Activated T-cell treated with anti-CD3 and anti-CD28 coated beads, Interleukin-2, amount 50 U/mL, for 24 hours (primary cell): ENCODE data around the gene PPP2R3A.

Source experiments
- DNase-seq: peaks from one replicate; pipeline ENCODE4 v3.0.0-alpha.2; 2020
- H3K27ac Mint-ChIP-seq: 2 replicates; pipeline ENCODE4 v1.8.0; 2020; ENCODE audit warnings: mild to moderate bottlenecking, mixed read lengths
- H3K27me3 Mint-ChIP-seq: 2 replicates; pipeline ENCODE4 v1.8.0; 2020; ENCODE audit warnings: mixed read lengths
- H3K36me3 Mint-ChIP-seq: 2 replicates; pipeline ENCODE4 v1.8.0; 2020; ENCODE audit warnings: low read depth, mixed read lengths
- H3K4me1 Mint-ChIP-seq: 2 replicates; pipeline ENCODE4 v1.8.0; 2020; ENCODE audit warnings: low read depth, mixed read lengths
- H3K4me3 Mint-ChIP-seq: 2 replicates; pipeline ENCODE4 v1.8.0; 2020; ENCODE audit warnings: mild to moderate bottlenecking, moderate library complexity, mixed read lengths
- H3K9me3 Mint-ChIP-seq: 2 replicates; pipeline ENCODE4 v1.8.0; 2020; ENCODE audit warnings: mixed read lengths

Gene PPP2R3A

DNA sequence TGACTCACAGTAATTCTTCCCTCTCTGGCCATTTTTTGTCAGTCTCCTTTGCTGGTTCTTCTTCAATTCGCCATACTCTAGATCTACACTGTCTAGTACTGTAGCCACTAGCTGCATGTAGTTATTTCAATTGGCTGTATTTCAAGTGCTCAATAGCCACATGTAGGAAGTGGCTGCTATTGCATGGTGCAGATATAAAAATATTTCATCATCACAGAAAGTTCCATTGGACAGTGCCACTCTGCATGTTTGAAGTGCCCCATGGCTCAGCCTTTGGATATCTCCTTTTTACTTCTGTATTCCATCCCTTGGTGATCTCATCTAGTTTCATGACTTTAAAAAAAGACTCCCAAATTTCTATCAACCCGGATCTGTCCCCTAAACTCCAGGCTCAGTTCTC is 22.1 kb downstream of the PPP2R3A start:
- H3K4me1 Mint-ChIP-seq = peaks cover 12% of the 10 kb centered on the region

DNA sequence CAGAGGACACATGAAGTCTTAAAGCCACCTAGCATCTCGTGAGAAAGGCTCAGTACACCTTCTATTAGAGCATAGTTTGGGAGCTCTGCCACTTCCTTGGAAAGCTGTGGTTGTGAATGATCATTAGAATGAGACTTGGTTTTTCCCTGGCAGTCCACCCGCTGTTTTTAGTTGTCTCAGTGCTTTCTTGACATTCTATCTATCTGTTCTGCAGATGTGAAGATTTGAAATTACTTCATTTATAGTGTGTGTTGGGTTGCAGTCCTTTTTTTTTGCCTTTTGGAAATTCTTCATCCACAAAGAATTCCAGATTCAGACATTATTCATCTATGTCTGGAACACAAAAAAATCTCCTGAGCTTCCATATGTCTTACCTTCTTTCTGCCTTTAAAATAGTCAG is 23.7 kb downstream of the PPP2R3A start:
- H3K4me1 Mint-ChIP-seq = peaks cover 13% of the 10 kb centered on the region
- no peak for DNase-seq
- H3K9me3 Mint-ChIP-seq = no peaks in the 10 kb centered on the region
- no peaks in the 10 kb centered on the region for H3K36me3 Mint-ChIP-seq
- no peak overlapping the region for H3K27ac Mint-ChIP-seq
- H3K4me3 Mint-ChIP-seq = no peak overlapping the region
- H3K27me3 Mint-ChIP-seq = peaks cover 5% of the 10 kb centered on the region

More for the DNA sequence above, 22.1 kb downstream of the PPP2R3A start:
- Mint-ChIP-seq H3K36me3 (no peaks in the 10 kb centered on the region), H3K9me3 (no peaks in the 10 kb centered on the region), H3K27me3 (peaks cover 8% of the 10 kb centered on the region), H3K27ac (no peak overlapping the region), H3K4me3 (no peak overlapping the region)
- DNase-seq = no peak

DNA sequence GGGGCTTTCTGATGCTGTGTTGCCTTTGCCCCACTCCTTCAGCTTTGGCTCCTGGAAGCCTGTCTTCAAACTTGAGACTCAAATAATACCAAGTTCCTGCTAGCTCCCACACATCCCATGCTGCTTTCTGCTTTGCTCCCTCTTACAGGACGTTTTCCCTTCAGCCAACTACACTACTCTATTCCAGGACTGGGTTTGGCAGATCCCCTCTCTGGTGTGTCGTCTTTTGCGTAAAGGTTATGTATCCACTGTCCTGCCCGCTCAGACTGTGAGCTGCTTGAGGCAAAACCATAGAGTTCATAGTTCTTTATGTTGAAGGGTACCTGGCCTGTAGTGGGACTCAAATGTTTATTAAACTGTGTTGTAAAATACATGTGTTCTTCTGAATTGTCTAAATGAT is 25.4 kb downstream of the PPP2R3A start:
- H3K9me3 Mint-ChIP-seq = no peaks in the 10 kb centered on the region
- H3K4me3 Mint-ChIP-seq = no peak overlapping the region
- no peaks in the 10 kb centered on the region for H3K36me3 Mint-ChIP-seq
- no peak overlapping the region for H3K27ac Mint-ChIP-seq
- peaks cover 5% of the 10 kb centered on the region for H3K27me3 Mint-ChIP-seq
- DNase-seq = no peak
- H3K4me1 Mint-ChIP-seq = peaks cover 13% of the 10 kb centered on the region

DNA sequence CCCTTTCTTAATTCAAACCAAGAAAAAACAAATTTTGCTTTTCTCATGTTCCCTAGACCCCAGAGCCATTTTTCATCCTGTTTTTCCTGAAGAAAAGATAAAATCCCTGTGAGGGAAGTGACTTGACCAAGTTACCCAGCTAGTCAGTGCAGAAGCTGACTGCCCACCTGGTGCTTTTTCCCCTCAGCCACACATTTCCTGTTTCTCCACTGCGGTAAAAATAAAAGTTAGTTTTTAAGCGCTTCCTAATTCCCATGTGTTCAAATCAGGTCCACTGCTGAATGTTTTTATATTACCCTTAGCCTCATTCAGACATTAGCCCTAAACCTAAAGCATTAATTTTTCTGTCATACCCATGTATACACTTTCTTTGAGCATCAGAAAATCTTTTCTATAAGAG is 26.1 kb downstream of the PPP2R3A start:
- peaks cover 5% of the 10 kb centered on the region for H3K27me3 Mint-ChIP-seq
- no peaks in the 10 kb centered on the region for H3K36me3 Mint-ChIP-seq
- DNase-seq = no peak
- H3K27ac Mint-ChIP-seq = no peak overlapping the region
- H3K9me3 Mint-ChIP-seq = no peaks in the 10 kb centered on the region
- peaks cover 13% of the 10 kb centered on the region for H3K4me1 Mint-ChIP-seq
- H3K4me3 Mint-ChIP-seq = no peak overlapping the region

DNA sequence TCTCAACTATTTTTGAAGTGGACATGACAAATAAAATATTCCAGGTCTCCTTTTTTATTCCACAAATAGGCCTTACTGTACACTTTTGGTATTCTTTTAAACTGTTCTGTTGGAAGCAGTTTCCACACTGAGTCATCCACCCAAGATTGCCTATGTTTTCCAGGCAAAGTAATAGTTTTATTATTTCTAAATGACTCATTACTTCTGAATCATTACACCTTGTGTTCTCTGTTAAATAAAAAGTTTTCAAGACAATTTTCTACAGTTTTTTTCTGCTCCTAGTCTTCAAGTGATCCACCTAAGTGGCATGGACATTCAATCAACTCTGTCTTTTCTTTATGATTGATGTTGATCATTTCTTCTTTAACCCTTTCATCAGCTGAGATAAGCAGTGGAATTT is 26.5 kb downstream of the PPP2R3A start:
- no peak overlapping the region for H3K4me3 Mint-ChIP-seq
- no peaks in the 10 kb centered on the region for H3K36me3 Mint-ChIP-seq
- DNase-seq = no peak
- no peaks in the 10 kb centered on the region for H3K9me3 Mint-ChIP-seq
- peaks cover 13% of the 10 kb centered on the region for H3K4me1 Mint-ChIP-seq
- no peak overlapping the region for H3K27ac Mint-ChIP-seq
- peaks cover 5% of the 10 kb centered on the region for H3K27me3 Mint-ChIP-seq

DNA sequence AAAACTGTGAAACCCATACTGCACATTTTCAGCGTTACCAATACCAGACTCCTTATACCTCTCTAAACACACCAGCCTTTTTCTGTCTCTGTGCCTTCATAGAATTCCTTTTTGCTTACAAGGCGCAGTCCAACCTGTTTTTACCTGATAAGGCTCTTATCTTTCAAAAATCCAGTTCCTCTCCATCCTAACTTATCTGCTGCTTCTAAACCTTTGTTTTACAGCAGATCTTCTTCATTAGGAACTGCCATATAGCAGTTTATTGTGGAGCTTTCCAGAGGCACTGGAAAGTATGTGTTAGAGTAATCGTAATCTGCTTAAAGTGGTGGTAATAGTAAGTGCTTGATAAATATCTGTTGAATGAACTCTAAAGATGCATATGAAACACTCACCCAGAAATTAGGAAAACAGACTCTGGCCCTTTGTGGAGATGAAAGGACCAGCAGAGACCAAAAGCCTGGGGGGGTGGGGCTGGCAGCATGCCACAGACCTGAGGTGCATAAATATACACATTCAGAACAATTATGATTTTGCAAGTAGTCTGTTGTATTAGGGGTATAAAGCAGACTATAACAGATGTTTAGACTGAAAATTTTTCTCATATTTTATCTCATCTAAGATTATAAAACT is 29.3 kb downstream of the PPP2R3A start:
- H3K36me3 Mint-ChIP-seq = no peaks in the 10 kb centered on the region
- H3K27me3 Mint-ChIP-seq = peaks cover 11% of the 10 kb centered on the region
- H3K27ac Mint-ChIP-seq = no peak overlapping the region
- H3K9me3 Mint-ChIP-seq = no peaks in the 10 kb centered on the region
- DNase-seq = no peak
- no peak overlapping the region for H3K4me3 Mint-ChIP-seq
- H3K4me1 Mint-ChIP-seq = peaks cover 13% of the 10 kb centered on the region

DNA sequence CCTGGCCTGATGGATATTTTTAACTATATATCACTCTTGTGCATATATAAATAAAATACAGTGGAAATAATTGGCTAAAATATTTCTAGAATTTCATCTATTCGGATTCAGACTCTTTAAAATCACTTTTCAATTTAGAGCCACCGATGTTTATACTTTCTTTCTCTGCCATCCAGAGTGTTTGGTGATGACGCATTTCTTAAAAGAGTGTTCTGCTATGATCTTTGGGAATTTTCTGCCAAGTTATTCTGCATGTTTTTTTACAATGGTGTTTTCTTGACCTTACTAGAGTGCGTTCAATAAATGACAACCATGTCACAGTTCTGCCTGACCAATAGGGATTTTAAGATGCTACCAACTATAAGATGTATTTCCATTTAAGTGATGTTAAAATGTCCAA is 30.2 kb downstream of the PPP2R3A start:
- H3K27ac Mint-ChIP-seq = no peak overlapping the region
- H3K4me3 Mint-ChIP-seq = no peak overlapping the region
- H3K27me3 Mint-ChIP-seq = peaks cover 15% of the 10 kb centered on the region
- DNase-seq = no peak
- no peaks in the 10 kb centered on the region for H3K36me3 Mint-ChIP-seq
- H3K9me3 Mint-ChIP-seq = no peaks in the 10 kb centered on the region
- H3K4me1 Mint-ChIP-seq = peaks cover 13% of the 10 kb centered on the region

DNA sequence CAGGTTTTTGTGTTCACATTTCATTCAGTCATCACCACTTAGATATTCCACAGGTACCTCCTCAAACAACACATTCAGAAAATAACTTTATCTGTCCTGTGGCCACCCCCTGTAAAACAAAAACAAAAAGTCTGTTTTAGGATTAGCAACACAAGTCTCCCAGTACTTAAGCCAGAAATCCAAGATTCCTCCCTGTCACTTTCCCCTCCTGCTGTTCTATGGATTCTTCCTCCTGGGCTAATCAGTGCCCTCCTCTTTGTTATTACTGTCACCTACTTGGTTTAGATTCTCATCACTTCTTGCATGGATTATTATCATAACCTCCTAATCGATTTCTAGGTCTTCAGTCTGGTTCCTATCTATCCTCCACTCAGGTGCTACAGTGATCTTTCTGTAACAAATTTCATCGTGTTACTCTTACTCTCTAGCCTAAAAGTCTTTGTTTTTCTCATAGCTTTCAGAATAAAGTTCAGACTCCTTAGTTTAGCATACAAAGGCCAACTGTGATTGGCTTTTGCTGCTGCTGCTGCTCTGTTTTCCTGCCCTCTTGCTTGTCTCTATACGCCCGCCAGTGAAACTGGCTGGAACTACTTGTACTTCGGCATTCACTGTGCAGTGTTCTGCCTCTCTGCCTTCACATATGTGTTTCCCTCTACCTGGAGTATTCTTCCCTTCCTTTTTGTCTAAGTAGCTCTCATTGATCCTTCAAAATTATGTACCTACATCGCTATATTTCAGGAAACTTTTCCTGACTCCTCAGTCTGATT is 32.2 kb downstream of the PPP2R3A start:
- Mint-ChIP-seq H3K9me3 (no peaks in the 10 kb centered on the region), H3K4me3 (no peak overlapping the region), H3K4me1 (peaks cover under 1% of the 10 kb centered on the region), H3K27ac (no peak overlapping the region), H3K27me3 (peaks cover 13% of the 10 kb centered on the region), H3K36me3 (no peaks in the 10 kb centered on the region)
- no peak for DNase-seq

DNA sequence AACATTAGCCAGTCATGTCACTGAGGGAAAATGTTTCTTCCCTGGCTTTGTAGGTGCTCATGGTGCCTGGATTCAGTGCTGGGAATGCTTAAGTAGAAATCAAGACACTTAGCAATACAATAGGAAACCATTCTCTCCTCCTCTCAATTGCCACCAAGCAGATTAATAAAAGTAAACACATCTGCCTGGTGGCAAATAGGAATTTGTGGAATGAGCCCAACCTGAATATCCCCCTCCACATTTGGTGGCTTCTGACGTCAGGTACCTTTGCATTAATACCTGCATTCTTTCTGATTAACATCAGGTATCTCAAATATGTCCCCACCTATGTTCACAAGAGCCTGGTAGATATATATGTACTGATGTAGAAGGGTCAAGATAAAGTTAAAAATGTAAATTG is 42.7 kb downstream of the PPP2R3A start:
- Mint-ChIP-seq H3K9me3 (no peaks in the 10 kb centered on the region), H3K36me3 (no peaks in the 10 kb centered on the region), H3K4me3 (no peak overlapping the region), H3K27me3 (no peaks in the 10 kb centered on the region), H3K27ac (no peak overlapping the region), H3K4me1 (no peaks in the 10 kb centered on the region)
- DNase-seq = no peak

DNA sequence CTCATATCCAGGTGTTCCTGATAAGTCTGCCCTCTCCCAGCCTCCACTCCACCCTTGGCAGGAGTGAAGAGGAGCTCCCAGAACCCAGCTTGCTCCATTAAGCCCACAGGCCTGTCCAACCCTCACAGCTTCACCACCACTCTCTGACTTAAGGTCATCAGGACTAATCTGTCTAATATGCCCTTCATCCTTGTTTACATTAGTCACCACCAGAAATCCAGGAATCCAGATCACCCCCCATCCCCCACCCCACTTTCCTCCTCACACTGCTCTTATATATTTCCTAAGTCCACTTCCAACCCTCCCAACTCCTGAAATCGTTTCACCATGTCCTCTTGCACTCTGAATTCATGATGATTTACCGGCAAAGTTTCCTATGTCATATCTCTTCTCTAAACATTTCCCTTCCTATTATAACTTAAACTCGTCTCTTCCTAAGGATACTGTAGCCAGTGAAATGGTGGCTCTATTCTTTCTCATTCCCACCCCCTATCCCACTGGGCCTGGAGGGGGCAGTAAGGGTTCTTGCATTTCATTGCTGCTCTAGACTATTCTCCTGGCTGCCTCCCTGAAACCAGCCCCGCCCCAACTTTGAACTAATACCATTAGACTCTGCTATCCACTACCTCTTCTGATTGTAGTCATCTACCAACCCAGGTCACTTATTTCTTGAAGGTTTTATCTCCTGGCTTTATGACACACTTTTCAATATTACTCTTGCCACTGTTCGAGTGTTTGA is 43.4 kb downstream of the PPP2R3A start:
- Mint-ChIP-seq H3K36me3 (no peaks in the 10 kb centered on the region), H3K4me1 (no peaks in the 10 kb centered on the region), H3K27ac (no peak overlapping the region), H3K9me3 (no peaks in the 10 kb centered on the region), H3K4me3 (no peak overlapping the region), H3K27me3 (peaks cover under 1% of the 10 kb centered on the region)
- no peak for DNase-seq

DNA sequence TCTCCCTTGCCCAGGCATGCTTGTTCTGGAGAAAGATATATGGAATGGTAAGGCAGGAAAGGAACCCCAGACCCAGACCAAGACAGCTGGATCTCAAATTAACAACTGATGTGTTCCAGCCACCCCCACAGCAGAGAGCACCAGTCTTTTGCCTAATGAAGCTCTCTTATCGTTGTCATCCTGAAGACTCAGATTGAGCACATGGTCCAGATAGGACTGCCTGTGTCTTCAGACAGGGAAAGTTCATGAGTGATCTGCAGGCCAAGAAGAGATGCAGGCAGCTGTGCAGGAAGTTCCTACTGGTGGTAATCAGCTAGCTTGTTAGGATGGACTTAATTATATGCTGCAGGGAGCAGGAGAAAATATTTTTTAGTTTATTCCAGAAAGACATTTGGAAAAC is 53.3 kb downstream of the PPP2R3A start:
- Mint-ChIP-seq H3K36me3 (no peaks in the 10 kb centered on the region), H3K9me3 (no peaks in the 10 kb centered on the region), H3K27me3 (peaks cover 40% of the 10 kb centered on the region), H3K4me3 (no peak overlapping the region), H3K4me1 (no peaks in the 10 kb centered on the region), H3K27ac (no peak overlapping the region)
- no peak for DNase-seq

DNA sequence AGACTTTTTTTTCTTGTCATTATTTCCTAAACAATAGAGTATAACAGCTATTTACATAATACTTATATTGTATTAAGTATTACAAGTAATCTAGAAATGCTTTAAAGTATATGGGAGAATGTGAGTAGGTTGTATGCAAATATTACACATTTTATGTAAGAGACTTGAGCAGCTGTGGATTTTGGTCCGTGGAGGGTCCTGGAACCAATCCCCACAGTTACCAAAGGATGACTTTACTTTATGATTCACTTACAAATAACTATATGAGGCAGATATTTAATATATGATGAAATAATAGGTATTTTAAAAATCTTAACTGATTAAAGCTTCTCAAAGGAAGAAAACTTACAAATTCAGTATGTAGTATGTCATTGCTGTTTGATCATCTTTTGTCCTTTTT is 56.3 kb downstream of the PPP2R3A start:
- no peak overlapping the region for H3K4me3 Mint-ChIP-seq
- no peaks in the 10 kb centered on the region for H3K9me3 Mint-ChIP-seq
- H3K27ac Mint-ChIP-seq = no peak overlapping the region
- H3K27me3 Mint-ChIP-seq = peaks cover 28% of the 10 kb centered on the region
- no peaks in the 10 kb centered on the region for H3K36me3 Mint-ChIP-seq
- H3K4me1 Mint-ChIP-seq = no peaks in the 10 kb centered on the region
- DNase-seq = no peak

DNA sequence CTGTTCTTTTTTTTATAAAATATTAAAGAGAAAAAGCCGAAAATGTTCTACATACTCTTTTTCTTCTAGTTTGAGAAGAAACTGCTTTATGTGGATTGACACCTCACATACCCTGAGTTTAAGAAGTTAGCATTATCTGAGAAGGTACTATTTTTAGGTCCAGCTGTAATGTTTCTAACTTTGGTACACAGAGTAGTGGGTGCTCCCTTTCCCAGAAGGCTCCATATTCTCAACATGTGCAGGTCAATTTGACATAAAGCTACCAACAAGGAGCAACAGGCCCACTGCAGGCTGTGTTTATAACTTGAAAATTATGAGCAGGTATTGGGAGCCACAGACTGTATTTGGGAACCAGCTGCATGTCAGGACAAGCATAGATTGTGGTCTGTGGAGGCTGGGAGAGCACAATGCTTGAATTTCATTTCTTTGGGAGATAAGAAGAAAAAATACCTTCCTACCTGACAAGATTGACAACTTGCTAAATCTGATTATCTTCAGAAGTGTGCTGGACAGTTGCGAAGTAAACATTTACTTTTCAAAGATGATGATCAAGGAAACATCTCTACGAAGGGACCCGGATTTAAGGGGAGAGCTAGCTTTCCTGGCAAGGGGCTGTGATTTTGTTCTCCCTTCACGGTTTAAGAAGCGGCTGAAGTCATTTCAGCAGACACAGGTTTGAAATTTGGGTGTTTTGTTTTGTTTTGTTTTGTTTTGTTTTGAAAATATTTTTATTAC is 57.2 kb downstream of the PPP2R3A start:
- H3K36me3 Mint-ChIP-seq = no peaks in the 10 kb centered on the region
- no peak overlapping the region for H3K27ac Mint-ChIP-seq
- H3K27me3 Mint-ChIP-seq = peaks cover 23% of the 10 kb centered on the region
- no peak overlapping the region for H3K4me3 Mint-ChIP-seq
- DNase-seq = no peak
- H3K9me3 Mint-ChIP-seq = no peaks in the 10 kb centered on the region
- no peaks in the 10 kb centered on the region for H3K4me1 Mint-ChIP-seq

DNA sequence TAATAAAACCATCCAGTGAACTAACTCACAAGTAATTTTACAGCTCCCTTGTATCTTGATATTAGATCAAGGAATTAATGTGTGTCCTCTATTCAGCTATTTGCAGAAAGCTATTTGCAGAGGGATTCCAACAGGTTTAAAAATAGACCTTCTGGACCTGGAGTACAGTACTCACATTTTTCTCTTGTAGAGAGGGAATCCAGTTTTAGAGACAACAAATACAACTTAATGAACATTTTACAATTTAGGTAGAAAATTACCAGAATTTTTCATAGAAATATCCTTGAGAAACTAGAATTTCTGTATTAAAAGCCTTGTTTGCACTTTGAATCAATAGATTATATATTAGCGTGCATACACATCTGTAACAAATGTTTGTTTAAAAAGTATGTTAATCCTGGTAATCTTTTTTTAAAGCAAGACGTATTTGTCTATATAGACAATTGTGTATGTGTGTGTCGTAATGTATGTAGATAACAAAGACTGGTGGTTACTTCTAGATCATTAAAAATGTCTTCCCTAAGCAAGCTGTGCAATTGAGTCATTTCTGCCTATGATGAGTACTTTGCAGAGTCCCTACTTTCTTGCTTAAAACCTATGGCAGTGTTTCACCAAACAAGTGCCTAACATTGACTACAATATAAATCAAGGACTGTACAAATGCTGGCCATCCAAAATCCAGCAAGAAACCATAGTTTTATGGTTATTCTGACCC is 57.9 kb downstream of the PPP2R3A start:
- H3K4me3 Mint-ChIP-seq = no peak overlapping the region
- H3K36me3 Mint-ChIP-seq = no peaks in the 10 kb centered on the region
- peaks cover 23% of the 10 kb centered on the region for H3K27me3 Mint-ChIP-seq
- no peaks in the 10 kb centered on the region for H3K9me3 Mint-ChIP-seq
- DNase-seq = no peak
- H3K4me1 Mint-ChIP-seq = no peaks in the 10 kb centered on the region
- H3K27ac Mint-ChIP-seq = no peak overlapping the region
